Gastroesophageal sphincter (tissue), 3 donors: ENCODE results near the gene PCDHGA12.

Source experiments
- CTCF ChIP-seq, 4 experiments: fragments of 200-600 bp in 2 of 4; fragments of 450-650 bp in 2 of 4; sonication (generic) in 1 of 4; IDR thresholded peaks; one replicate each; pipeline ENCODE4 v1.5.1; 2017 to 2019; ENCODE audit warnings: antibody characterized with exemption in 4 of 4, mild to moderate bottlenecking in 2 of 4, moderate library complexity in 2 of 4
- EP300 ChIP-seq: sonication (generic); formaldehyde crosslinking; IDR thresholded peaks from one replicate; pipeline ENCODE4 v1.6.1; 2017; ENCODE audit warnings: antibody characterized with exemption, mild to moderate bottlenecking
- POLR2A ChIP-seq, 2 donors: fragments of 450-650 bp; IDR thresholded peaks; one replicate each; pipeline ENCODE4 v1.6.1; 2017; ENCODE audit warnings: antibody characterized with exemption in 2 of 2, mild to moderate bottlenecking in 2 of 2, moderate library complexity in 1 of 2
- POLR2AphosphoS5 ChIP-seq: sonication (generic); formaldehyde crosslinking; IDR thresholded peaks from one replicate; pipeline ENCODE4 v1.6.1; 2017; ENCODE audit warnings: antibody characterized with exemption

- TF ChIP-seq POLR2A (IDR thresholded peaks at IDR 0.05) (no peak), CTCF (IDR thresholded peaks at IDR 0.05) (no peak), EP300 (no peak), POLR2AphosphoS5 (no peak)
Measured at GRCh38 chr5:141389153-141390042, 40.9 kb upstream of the PCDHGA12 start.
